AG04450 (cell line): ENCODE data around the gene SKI. TPM values are rescaled to one million over a fixed set of nuclear protein-coding genes. Genes with fewer than 3 reads are reported as not detected.

ENCODE experiments used
- CTCF ChIA-PET: fragments of 300-600, 350-600 bp; formaldehyde crosslinking; extraction: SDS; loops from one replicate; lab custom pipeline; 2022; ENCODE audit warnings: antibody characterized with exemption, inconsistent platforms; lab: Charles Lee
- POLR2A ChIA-PET: fragments of 350-600 bp; formaldehyde crosslinking; extraction: SDS; loops from one replicate; lab custom pipeline; 2021; ENCODE audit warnings: antibody characterized with exemption, inconsistent platforms; lab: Yijun Ruan, JAX
- DNase-seq: peaks from one replicate; pipeline ENCODE4 v3.0.0-alpha.2; 2011; ENCODE audit warnings: low read depth, low spot score
- H3K27ac ChIP-seq: one replicate; pipeline ENCODE4 v1.5.1; 2012; ENCODE audit warnings: low read depth, low read length, control low read depth
- H3K27me3 ChIP-seq: one replicate; pipeline ENCODE4 v1.6.0; 2012; ENCODE audit warnings: low read length; ENCODE audit not compliant: control insufficient read depth, insufficient read depth
- H3K4me3 ChIP-seq: 2 replicates; pipeline ENCODE4 v1.5.1; 2011; ENCODE audit warnings: mild to moderate bottlenecking, low read depth, low read length, control low read depth
- H3K9me3 ChIP-seq: 2 replicates; pipeline ENCODE4 v1.5.1; 2012; ENCODE audit warnings: low read length; ENCODE audit not compliant: control insufficient read depth, insufficient read depth
- CTCF ChIP-seq: IDR thresholded peaks from 2 replicates; pipeline ENCODE4 v1.5.1; 2011; ENCODE audit warnings: low read depth, low read length, control low read depth, inconsistent platforms
- polyA plus RNA-seq: library from polyadenylated mRNA; depleted of rRNA; stranded (reverse); fragments of >200 nt; gene quantifications from 2 replicates; pipeline ENCODE4 v1.2.3, GENCODE V29; 2011

SKI gene
- polyA plus RNA-seq, 1 experiment: 6.7 TPM

GRCh38 chr1:2181271-2181670 is 46.8 kb upstream of the SKI start:
- DNase-seq: no peak
- Histone ChIP-seq H3K4me3 (no peak overlapping the region), H3K9me3 (peaks cover 14% of the 10 kb centered on the region), H3K27me3 (no peaks in the 10 kb centered on the region), H3K27ac (no peak overlapping the region)
- CTCF ChIA-PET: no interaction called here
- TF ChIP-seq CTCF: no peak
- POLR2A ChIA-PET: no interaction called here

- no peaks in the 10 kb centered on the region for H3K27me3 ChIP-seq
- H3K4me3 ChIP-seq: no peak overlapping the region
- DNase-seq: no peak
- no peak for TF ChIP-seq CTCF
- POLR2A ChIA-PET: no interaction called here
- peaks cover 14% of the 10 kb centered on the region for H3K9me3 ChIP-seq
- no peak overlapping the region for H3K27ac ChIP-seq
- CTCF ChIA-PET: no interaction called here
Observed at GRCh38 chr1:2181752-2182151, 46.4 kb upstream of the SKI start.

- no peak for TF ChIP-seq CTCF
- POLR2A ChIA-PET: no interaction called here
- no peak for DNase-seq
- H3K27ac ChIP-seq: no peak overlapping the region
- H3K27me3 ChIP-seq: no peaks in the 10 kb centered on the region
- no peak overlapping the region for H3K4me3 ChIP-seq
- H3K9me3 ChIP-seq: peaks cover 14% of the 10 kb centered on the region
- CTCF ChIA-PET: interaction anchor here (1.1 kb wide), 1 partner anchor 8 kb away, joined by 3 read pairs; no protein-coding TSS in a partner anchor
Observed at GRCh38 chr1:2182376-2182775, 45.7 kb upstream of the SKI start.

GRCh38 chr1:2183937-2184334 is 44.2 kb upstream of the SKI start:
- CTCF ChIA-PET: interaction anchor here (2.0 kb wide), 1 partner anchor 10 kb away, joined by 12 read pairs; no protein-coding TSS in a partner anchor
- POLR2A ChIA-PET: no interaction called here

GRCh38 chr1:2184531-2184930 is 43.6 kb upstream of the SKI start:
- no peak for DNase-seq
- TF ChIP-seq CTCF: no peak
- ChIA-PET POLR2A (no interaction called here), CTCF (interaction anchor here (2.0 kb wide), 1 partner anchor 10 kb away, joined by 12 read pairs; no protein-coding TSS in a partner anchor)
- H3K9me3 ChIP-seq: peaks cover 13% of the 10 kb centered on the region
- H3K27ac ChIP-seq: no peak overlapping the region
- no peak overlapping the region for H3K4me3 ChIP-seq
- H3K27me3 ChIP-seq: no peaks in the 10 kb centered on the region

More at GRCh38 chr1:2183937-2184334, 44.2 kb upstream of the SKI start:
- Histone ChIP-seq H3K27ac (no peak overlapping the region), H3K9me3 (peaks cover 14% of the 10 kb centered on the region), H3K27me3 (no peaks in the 10 kb centered on the region), H3K4me3 (no peak overlapping the region)
- TF ChIP-seq CTCF: no peak
- no peak for DNase-seq
